ENCODE data around the gene KRTAP19-8. TPM values are rescaled to one million over a fixed set of nuclear protein-coding genes. Genes with fewer than 3 reads are reported as not detected.

Gene KRTAP19-8
- total and polyA plus RNA-seq, 4 donors, result not detected

DNA sequence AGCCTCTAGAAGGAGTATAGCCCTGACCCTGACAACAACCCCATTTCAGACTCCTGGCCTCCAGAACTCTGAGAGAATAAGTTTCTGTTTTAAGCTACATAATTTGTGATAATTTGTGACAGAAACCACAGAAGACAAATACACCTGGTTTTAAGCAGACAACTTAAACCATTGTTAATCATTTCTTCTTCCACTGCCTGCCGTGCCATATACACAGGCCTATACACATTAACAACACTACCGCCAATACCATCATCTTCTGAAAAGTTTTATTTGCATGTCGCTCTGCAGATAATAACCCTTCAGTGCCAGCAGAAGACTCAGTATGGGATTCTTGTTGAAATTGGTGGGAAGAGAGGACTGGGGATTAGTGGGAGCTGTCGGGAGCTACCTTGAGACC is 39.9 kb upstream of the KRTAP19-8 start:
- Histone ChIP-seq H3K4me1 (ENCODE audit: control insufficient read depth in 4 of 4, insufficient read depth in 4 of 4, low read length in 3 of 4) (no peaks in the 10 kb centered on the region), H3K4me3 (ENCODE audit: low read depth in 1 of 3, low read length in 3 of 3) (no peak overlapping the region), H3K27ac (ENCODE audit: low read depth in 1 of 2, low read length in 2 of 2) (no peak overlapping the region), H3K9me3 (ENCODE audit: control insufficient read depth in 4 of 4, low read length in 3 of 4) (no peaks in the 10 kb centered on the region), H3K9ac (ENCODE audit: low read depth in 1 of 2, low read length in 2 of 2) (no peak overlapping the region), H3K27me3 (ENCODE audit: control insufficient read depth in 4 of 4, insufficient read depth in 4 of 4, low read length in 3 of 4) (no peaks in the 10 kb centered on the region), H3K36me3 (ENCODE audit: control insufficient read depth in 4 of 4, insufficient read depth in 3 of 4, low read depth in 1 of 4, low read length in 3 of 4) (no peaks in the 10 kb centered on the region)
- TF ChIP-seq HNF4A (conservative IDR thresholded peaks at IDR 0.05), result no peak
- no peak for DNase-seq (ENCODE audit: low spot score)
- WGBS, result 90% methylated on average over 4 of the region's 4 CpGs

GRCh38 chr21:31075848-31076247 is 37.6 kb upstream of the KRTAP19-8 start:
- Histone ChIP-seq H3K4me3 (ENCODE audit: low read depth in 1 of 3, low read length in 3 of 3) (no peak overlapping the region), H3K9ac (ENCODE audit: low read depth in 1 of 2, low read length in 2 of 2) (no peak overlapping the region), H3K9me3 (ENCODE audit: control insufficient read depth in 4 of 4, low read length in 3 of 4) (no peaks in the 10 kb centered on the region), H3K27me3 (ENCODE audit: control insufficient read depth in 4 of 4, insufficient read depth in 4 of 4, low read length in 3 of 4) (no peaks in the 10 kb centered on the region), H3K36me3 (ENCODE audit: control insufficient read depth in 4 of 4, insufficient read depth in 3 of 4, low read depth in 1 of 4, low read length in 3 of 4) (no peaks in the 10 kb centered on the region), H3K27ac (ENCODE audit: low read depth in 1 of 2, low read length in 2 of 2) (no peak overlapping the region), H3K4me1 (ENCODE audit: control insufficient read depth in 4 of 4, insufficient read depth in 4 of 4, low read length in 3 of 4) (no peaks in the 10 kb centered on the region)
- 88% methylated on average over 6 of the region's 6 CpGs for WGBS
- TF ChIP-seq JUND (IDR thresholded peaks at IDR 0.05), result no peak
- no peak for TF ChIP-seq FOXA1 (IDR thresholded peaks at IDR 0.05)
- no peak for TF ChIP-seq GABPA (IDR thresholded peaks at IDR 0.05 in 1 of 2, conservative IDR thresholded peaks at IDR 0.05 in 1 of 2)
- TF ChIP-seq FOXA2 (IDR thresholded peaks at IDR 0.05), result no peak
- TF ChIP-seq RAD21 (IDR thresholded peaks at IDR 0.05), result no peak
- TF ChIP-seq EGR1 (IDR thresholded peaks at IDR 0.05; ENCODE audit: low read depth in 2 of 2), result no peak
- TF ChIP-seq, protein P1, sequence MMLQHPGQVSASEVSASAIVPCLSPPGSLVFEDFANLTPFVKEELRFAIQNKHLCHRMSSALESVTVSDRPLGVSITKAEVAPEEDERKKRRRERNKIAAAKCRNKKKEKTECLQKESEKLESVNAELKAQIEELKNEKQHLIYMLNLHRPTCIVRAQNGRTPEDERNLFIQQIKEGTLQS (IDR thresholded peaks at IDR 0.05), result no peak
- no peak for TF ChIP-seq ZBTB33 (IDR thresholded peaks at IDR 0.05)
- TF ChIP-seq TAF1 (conservative IDR thresholded peaks at IDR 0.05), result no peak
- no peak for TF ChIP-seq REST (IDR thresholded peaks at IDR 0.05)
- TF ChIP-seq HNF4G (IDR thresholded peaks at IDR 0.05), result no peak
- TF ChIP-seq, protein P2, sequence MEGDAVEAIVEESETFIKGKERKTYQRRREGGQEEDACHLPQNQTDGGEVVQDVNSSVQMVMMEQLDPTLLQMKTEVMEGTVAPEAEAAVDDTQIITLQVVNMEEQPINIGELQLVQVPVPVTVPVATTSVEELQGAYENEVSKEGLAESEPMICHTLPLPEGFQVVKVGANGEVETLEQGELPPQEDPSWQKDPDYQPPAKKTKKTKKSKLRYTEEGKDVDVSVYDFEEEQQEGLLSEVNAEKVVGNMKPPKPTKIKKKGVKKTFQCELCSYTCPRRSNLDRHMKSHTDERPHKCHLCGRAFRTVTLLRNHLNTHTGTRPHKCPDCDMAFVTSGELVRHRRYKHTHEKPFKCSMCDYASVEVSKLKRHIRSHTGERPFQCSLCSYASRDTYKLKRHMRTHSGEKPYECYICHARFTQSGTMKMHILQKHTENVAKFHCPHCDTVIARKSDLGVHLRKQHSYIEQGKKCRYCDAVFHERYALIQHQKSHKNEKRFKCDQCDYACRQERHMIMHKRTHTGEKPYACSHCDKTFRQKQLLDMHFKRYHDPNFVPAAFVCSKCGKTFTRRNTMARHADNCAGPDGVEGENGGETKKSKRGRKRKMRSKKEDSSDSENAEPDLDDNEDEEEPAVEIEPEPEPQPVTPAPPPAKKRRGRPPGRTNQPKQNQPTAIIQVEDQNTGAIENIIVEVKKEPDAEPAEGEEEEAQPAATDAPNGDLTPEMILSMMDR (IDR thresholded peaks at IDR 0.05; ENCODE audit: low read depth, low read length, missing input control), result no peak
- TF ChIP-seq RXRA (IDR thresholded peaks at IDR 0.05), result no peak
- TF ChIP-seq SP1 (IDR thresholded peaks at IDR 0.05), result no peak
- TF ChIP-seq NR2F2 (IDR thresholded peaks at IDR 0.05), result no peak
- no peak for TF ChIP-seq YY1 (IDR thresholded peaks at IDR 0.05)
- TF ChIP-seq HNF4A (conservative IDR thresholded peaks at IDR 0.05), result no peak
- DNase-seq (ENCODE audit: low spot score), result no peak
